Posterior vena cava (tissue), 2 donors: Measurements from ENCODE around the gene RANBP17. TPM values are rescaled to one million over a fixed set of nuclear protein-coding genes. Genes with fewer than 3 reads are reported as not detected.
A peak's percentile ranks its signal among the peaks of the same experiment; 100 is the strongest.

Experiments used
- DNase-seq: peaks from one replicate; pipeline ENCODE4 v3.0.0-alpha.2; 2020; ENCODE audit warnings: low spot score
- intact Hi-C, 2 donors: fragments of 100-400 bp; cut with DNase I; formaldehyde crosslinking; loops; one replicate each; pipeline versions ENCODE4 v1.14.1 to v1.14.2; 2022 to 2023
- total RNA-seq, 2 donors: library from RNA; stranded (reverse); fragmentation: NEBNext Ultra II Directional; extraction: Animal tissue kit (Norgen Biotek cat#: 25700); gene quantifications; one replicate each; pipeline ENCODE4 v1.2.1, GENCODE V29; 2021
- donor health status: DM: yes; HTN: yes; CAD: no.
- donor health status: DM: yes; HTN: yes; CAD: no.

The RANBP17 gene
- total RNA-seq, 2 donors from 2014 or later, result 21.7 to 24.3 TPM

GRCh38 chr5:171307789-171308452, 446.1 kb downstream of the RANBP17 start:
- intact Hi-C loops, result no loop called here
- no peak for DNase-seq

DNA sequence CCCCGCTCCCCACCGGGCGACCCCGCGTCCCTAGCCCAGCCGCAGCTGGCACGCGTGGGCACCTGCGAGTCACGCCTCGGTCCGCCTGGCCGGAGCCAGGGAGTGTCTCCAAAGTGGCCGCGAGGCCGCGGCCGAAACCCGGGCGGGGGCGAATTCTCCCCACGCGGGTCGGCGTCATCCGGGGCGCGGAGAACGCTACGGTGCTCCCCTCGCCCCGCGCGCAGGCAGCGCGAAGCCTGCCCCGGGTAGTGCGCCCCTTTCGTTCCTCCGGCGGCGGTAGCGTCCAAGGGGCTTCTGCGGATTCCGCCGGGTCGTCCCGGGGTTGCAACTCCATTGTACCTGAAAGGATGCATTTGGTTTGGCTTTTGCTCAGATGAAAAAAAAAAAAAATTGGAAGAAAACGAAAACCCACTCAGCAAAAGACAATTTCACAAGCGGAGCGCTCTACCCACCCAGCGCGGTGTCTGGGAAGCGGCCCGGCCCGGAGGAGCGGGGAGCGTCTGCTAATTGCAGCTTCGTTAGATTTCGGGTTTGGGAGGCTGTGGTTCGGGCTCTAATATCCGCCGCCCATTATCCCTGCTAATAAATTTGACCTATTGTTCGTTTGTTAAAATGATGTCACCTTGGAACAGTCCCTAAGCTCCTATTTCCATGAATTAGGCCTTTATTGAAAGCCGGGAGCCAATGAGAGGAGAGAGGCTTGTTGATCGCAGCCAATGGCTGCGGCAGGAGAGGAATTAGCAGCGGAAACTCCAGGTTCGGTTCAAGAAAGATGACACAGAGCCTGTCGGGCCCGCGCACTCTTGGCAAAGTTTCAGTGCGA, 446.8 kb downstream of the RANBP17 start, which contains the start of gene TLX3:
TSS of gene TLX3 (plus strand) at position 796 of the 823 bp plus-strand sequence. CDS start 118 bp downstream, outside the sequence.
- intact Hi-C loops, result no loop called here
- no peak for DNase-seq

DNA sequence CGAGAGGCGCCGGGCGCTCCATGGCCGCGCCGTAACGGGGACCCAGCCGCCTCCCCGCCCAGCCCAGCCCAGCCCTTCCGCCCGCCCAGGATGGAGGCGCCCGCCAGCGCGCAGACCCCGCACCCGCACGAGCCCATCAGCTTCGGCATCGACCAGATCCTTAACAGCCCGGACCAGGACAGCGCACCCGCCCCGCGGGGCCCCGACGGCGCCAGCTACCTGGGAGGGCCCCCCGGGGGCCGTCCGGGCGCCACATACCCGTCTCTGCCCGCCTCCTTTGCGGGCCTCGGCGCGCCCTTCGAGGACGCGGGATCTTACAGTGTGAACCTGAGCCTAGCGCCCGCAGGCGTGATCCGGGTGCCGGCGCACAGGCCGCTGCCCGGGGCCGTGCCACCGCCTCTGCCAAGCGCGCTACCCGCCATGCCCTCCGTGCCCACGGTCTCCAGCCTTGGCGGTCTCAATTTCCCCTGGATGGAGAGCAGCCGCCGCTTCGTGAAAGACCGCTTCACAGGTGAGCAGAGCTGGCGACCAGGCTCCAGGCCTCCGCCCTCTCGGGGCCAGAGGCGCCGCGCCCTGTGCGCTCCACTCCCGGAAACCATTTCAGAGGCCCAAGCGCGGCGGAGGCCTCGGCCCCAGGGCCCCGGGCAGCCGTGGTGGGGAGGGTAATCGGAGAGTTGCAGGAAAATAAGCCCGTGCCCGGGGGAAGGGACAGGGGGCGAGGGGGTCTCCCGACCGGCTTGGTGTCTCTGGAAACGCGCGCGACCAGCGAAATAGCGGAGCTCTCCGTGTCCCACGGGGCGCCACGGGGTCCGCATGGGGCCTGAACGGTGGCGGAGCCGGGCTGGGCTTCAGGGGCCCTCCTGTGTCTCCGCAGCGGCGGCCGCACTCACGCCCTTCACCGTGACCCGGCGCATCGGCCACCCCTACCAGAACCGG, 447.7 kb downstream of the RANBP17 start:
- DNase-seq, result no peak
- intact Hi-C loops, result no loop called here

GRCh38 chr5:171310212-171310818, 448.5 kb downstream of the RANBP17 start:
- intact Hi-C loops, result no loop called here
- DNase-seq, result no peak

- no peak for DNase-seq
- intact Hi-C loops, result no loop called here
These were observed 449.1 kb downstream of the RANBP17 start for GRCh38 chr5:171310819-171311321.

- no peak for DNase-seq
- intact Hi-C loops, result no loop called here
These were observed 449.7 kb downstream of the RANBP17 start for GRCh38 chr5:171311322-171312077.

DNA sequence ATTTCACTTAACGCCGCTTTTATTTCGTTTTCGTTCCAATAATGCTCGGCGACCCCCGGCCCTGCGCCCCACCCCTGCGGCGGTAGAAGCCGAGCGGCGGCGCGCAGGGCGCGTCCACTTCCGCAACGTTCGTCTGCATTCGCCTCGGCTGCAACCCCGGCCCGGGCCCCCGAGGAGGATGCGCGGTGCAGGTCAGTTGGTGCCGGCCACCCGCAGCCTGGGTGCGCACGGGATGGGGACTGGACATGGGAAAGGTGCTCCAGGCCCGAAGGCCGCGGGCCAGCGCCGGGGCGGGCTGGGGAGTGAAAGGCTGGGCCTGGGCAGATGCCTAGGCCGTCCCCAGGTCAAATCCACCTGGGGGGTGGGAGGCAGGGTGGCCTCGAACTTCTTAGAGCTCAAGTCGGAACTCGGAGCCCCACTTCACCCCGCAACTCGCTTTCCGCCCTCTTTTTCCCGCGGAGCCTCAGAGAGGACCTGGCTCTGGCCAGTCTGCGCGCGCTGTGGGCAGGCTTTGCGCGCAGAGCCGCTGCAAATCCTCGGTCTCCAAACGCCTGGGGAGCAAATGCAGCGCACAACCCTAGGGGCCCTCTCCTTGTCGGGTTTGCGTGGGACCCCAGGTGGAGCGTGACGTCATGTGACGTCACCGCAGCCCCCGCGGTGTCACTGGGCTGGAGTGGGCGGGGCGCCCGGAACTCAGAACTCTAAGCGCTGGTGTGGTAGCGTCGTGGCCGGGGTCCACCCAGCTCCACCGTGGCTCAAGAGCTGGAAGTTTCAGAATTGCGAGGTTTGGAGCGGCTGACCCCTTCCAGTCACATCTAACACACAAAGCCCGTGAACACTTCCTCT, 450.5 kb downstream of the RANBP17 start:
- intact Hi-C loops, result no loop called here
- DNase-seq, result peak; percentile 72

DNA sequence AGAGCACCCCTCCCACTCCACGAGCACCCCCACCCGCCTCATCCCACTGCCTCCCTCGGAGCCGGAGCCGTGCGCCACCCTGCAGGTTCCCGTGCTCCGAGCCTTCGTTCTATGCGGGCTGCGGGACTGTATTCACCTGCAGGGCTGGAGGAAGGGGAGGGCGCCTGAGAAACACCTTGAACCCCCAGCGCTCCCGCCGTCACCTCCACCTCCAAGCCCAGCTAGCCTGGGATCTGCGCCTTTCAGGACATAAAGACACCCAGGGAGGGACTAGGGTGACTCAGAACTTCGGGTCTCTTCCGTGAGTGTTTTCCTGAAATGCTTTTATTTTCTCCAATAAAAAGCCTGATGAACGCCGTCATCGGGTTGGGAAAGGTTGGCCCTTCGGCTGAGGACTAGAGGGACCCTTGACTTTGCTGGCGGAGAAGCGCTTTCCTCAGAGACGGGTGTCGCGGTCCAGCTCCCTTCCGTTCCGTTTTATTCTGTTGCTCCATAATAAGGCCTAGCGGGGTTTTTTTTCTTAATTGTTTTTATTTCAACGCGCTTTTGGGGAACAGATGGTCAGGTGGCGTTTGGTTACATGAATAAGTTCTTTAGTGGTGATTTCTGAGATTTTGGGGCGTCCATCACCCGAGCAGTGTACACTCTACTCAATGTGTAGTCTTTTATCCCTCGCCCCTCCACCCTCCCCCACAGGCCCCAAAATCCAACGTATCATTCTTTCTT, 451.8 kb downstream of the RANBP17 start:
- intact Hi-C loops, result no loop called here
- DNase-seq, result no peak

DNA sequence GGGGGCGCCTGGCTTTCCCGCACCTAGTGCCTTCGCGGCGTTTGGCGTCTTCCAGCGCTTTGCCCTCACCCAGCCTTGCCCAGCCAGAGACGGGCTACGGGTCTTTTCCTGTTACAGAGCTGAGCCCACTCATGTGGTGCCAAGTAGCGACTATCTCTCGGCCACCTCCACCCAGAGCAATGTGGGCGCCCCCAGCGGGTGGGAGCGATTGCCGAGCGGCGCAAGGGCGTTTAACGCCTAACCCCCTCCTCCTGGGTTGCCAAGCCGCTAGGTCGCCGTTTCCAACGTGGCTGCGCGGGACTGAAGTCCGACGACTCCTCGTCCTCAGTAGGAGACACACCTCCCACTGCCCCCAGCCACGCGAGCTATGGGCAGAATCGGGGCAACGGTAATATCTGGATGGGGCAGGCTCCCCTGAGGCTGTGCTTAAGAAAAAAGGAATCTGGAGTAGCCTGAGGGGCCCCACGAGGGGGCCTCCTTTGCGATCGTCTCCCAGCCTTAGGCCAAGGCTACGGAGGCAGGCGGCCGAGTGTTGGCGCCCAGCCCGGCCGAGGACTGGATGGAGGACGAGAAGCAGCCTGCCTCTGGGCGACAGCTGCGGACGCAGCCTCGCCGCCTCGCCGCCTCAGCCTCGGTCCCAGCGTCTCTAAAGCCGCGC, 453.0 kb downstream of the RANBP17 start:
- intact Hi-C loops, result no loop called here
- no peak for DNase-seq

- no peak for DNase-seq
- intact Hi-C loops, result no loop called here
These were observed 453.6 kb downstream of the RANBP17 start for GRCh38 chr5:171315386-171315891.

DNA sequence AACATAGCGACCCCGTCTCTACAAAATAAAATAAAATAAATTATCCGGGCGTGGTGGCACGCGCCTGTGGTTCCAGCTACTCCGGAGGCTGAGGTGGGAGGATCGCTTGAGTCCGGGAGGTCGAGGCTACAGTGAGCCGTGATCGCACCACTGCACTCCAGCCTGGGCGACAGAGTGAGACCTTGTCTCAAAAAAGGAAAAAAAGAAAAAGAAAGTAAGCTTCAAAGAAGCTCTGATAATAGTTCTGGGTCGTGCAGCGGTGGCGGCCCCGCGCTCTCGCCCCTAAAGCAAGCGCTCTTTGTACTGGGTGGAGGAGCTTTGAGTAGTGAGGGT, 454.1 kb downstream of the RANBP17 start:
- intact Hi-C loops, result no loop called here
- no peak for DNase-seq

- intact Hi-C loops, result no loop called here
- DNase-seq, result no peak
These were observed 454.7 kb downstream of the RANBP17 start for GRCh38 chr5:171316258-171317121.

- intact Hi-C loops, result no loop called here
These were observed 455.4 kb downstream of the RANBP17 start for GRCh38 chr5:171317230-171317629.

GRCh38 chr5:171318026-171318425, 456.2 kb downstream of the RANBP17 start:
- intact Hi-C loops, result no loop called here

More at GRCh38 chr5:171317230-171317629, 455.4 kb downstream of the RANBP17 start:
- no peak for DNase-seq

GRCh38 chr5:171321447-171321846, 459.6 kb downstream of the RANBP17 start:
- DNase-seq, result no peak
- intact Hi-C loops, result no loop called here

More at GRCh38 chr5:171318026-171318425, 456.2 kb downstream of the RANBP17 start:
- no peak for DNase-seq
